Panc1 (cell line): ENCODE results near the gene KASH5.

ENCODE experiments used
- CTCF ChIP-seq: fragments of 450-650 bp; IDR thresholded peaks from 2 replicates; pipeline ENCODE4 v1.5.1; 2017; ENCODE audit warnings: mild to moderate bottlenecking
- POLR2AphosphoS5 ChIP-seq: IDR thresholded peaks from 2 replicates; pipeline ENCODE4 v1.6.1; 2012; ENCODE audit warnings: mild to moderate bottlenecking, low read depth, low read length, moderate library complexity
- SIN3A ChIP-seq: IDR thresholded peaks from 2 replicates; pipeline ENCODE4 v1.6.1; 2012; ENCODE audit warnings: low read depth, mild to moderate bottlenecking, low read length, moderate library complexity, borderline replicate concordance; ENCODE audit not compliant: insufficient read depth
- TCF7L2 ChIP-seq: IDR thresholded peaks from 2 replicates; pipeline ENCODE4 v1.6.1; 2011; ENCODE audit warnings: mild to moderate bottlenecking, low read depth, low read length, inconsistent platforms

GRCh38 chr19:49419173-49419572 lies 31.1 kb downstream of the KASH5 start:
- TF ChIP-seq POLR2AphosphoS5 (no peak), CTCF (no peak), SIN3A (no peak), TCF7L2 (no peak)
